SK-N-SH (cell line): Measurements from ENCODE around the gene TRIM7.

ENCODE experiments used
- MXI1 ChIP-seq: IDR thresholded peaks from 2 replicates; pipeline ENCODE4 v1.6.1; 2012; ENCODE audit warnings: mild to moderate bottlenecking, low read depth, low read length, improper control_type of control experiment
- POLR2AphosphoS5 ChIP-seq: IDR thresholded peaks from 2 replicates; pipeline ENCODE4 v1.6.1; 2012; ENCODE audit warnings: low read depth, low read length
- RAD21 ChIP-seq: IDR thresholded peaks from 2 replicates; pipeline ENCODE4 v1.6.1; 2012; ENCODE audit warnings: mild to moderate bottlenecking, low read length
- RFX5 ChIP-seq: IDR thresholded peaks from 2 replicates; pipeline ENCODE4 v1.6.1; 2012; ENCODE audit warnings: mild to moderate bottlenecking, improper control_type of control experiment, low read length
- RXRA ChIP-seq: IDR thresholded peaks from 2 replicates; pipeline ENCODE4 v1.4.0; 2012; ENCODE audit warnings: low read depth, mild to moderate bottlenecking, borderline replicate concordance
- SMC3 ChIP-seq: IDR thresholded peaks from 2 replicates; pipeline ENCODE4 v1.6.1; 2012; ENCODE audit warnings: low read depth, low read length, improper control_type of control experiment
- TAF1 ChIP-seq: IDR thresholded peaks from 2 replicates; pipeline ENCODE4 v1.6.1; 2012; ENCODE audit warnings: low read depth, mild to moderate bottlenecking, low read length, moderate library complexity, borderline replicate concordance
- TCF12 ChIP-seq: IDR thresholded peaks from 2 replicates; pipeline ENCODE4 v1.4.0; 2012
- USF1 ChIP-seq: IDR thresholded peaks from 2 replicates; pipeline ENCODE4 v1.4.0; 2012; ENCODE audit warnings: low read depth, borderline replicate concordance
- USF2 ChIP-seq: fragments of 150-350 bp; IDR thresholded peaks from 2 replicates; pipeline ENCODE4 v1.6.1; 2017; ENCODE audit warnings: antibody characterized with exemption, low read length, low read depth, borderline replicate concordance
- TF ChIP-seq, protein P1 (sequence below): fragments of 200-600 bp; sonication (generic); IDR thresholded peaks from 2 replicates; pipeline ENCODE4 v1.6.1; 2017; ENCODE audit warnings: antibody characterized with exemption, mild to moderate bottlenecking, moderate library complexity
- TF ChIP-seq, protein P2 (sequence below): IDR thresholded peaks from 2 replicates; pipeline ENCODE4 v1.6.1; 2012; ENCODE audit warnings: mild to moderate bottlenecking, low read depth, low read length, moderate library complexity

DNA sequence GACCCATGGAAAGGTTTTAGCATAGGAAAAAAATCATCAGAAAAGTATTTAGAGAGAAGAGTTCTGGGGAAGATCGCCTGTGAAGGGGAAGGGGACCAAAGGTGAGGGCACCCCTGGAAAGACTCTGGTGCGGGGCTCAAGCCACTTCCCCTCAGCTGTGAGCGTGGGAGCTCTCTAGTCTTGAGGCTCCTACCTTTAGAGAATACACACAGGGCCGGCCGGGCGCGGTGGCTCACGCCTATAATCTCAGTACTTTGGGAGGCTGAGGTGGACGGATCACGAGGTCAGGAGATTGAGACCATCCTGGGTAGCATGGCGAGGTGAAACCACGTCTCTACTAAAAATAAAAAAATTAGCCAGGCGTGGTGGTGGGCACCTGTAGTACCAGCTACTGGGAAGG is 25.0 kb upstream of the TRIM7 start:
- TF ChIP-seq POLR2AphosphoS5 (no peak), RAD21 (no peak), TCF12 (no peak), USF2 (no peak), RXRA (no peak), TAF1 (no peak), SMC3 (no peak), RFX5 (no peak), USF1 (no peak), MXI1 (no peak)
- TF ChIP-seq, protein P1, sequence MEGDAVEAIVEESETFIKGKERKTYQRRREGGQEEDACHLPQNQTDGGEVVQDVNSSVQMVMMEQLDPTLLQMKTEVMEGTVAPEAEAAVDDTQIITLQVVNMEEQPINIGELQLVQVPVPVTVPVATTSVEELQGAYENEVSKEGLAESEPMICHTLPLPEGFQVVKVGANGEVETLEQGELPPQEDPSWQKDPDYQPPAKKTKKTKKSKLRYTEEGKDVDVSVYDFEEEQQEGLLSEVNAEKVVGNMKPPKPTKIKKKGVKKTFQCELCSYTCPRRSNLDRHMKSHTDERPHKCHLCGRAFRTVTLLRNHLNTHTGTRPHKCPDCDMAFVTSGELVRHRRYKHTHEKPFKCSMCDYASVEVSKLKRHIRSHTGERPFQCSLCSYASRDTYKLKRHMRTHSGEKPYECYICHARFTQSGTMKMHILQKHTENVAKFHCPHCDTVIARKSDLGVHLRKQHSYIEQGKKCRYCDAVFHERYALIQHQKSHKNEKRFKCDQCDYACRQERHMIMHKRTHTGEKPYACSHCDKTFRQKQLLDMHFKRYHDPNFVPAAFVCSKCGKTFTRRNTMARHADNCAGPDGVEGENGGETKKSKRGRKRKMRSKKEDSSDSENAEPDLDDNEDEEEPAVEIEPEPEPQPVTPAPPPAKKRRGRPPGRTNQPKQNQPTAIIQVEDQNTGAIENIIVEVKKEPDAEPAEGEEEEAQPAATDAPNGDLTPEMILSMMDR, result no peak
- TF ChIP-seq, protein P2, sequence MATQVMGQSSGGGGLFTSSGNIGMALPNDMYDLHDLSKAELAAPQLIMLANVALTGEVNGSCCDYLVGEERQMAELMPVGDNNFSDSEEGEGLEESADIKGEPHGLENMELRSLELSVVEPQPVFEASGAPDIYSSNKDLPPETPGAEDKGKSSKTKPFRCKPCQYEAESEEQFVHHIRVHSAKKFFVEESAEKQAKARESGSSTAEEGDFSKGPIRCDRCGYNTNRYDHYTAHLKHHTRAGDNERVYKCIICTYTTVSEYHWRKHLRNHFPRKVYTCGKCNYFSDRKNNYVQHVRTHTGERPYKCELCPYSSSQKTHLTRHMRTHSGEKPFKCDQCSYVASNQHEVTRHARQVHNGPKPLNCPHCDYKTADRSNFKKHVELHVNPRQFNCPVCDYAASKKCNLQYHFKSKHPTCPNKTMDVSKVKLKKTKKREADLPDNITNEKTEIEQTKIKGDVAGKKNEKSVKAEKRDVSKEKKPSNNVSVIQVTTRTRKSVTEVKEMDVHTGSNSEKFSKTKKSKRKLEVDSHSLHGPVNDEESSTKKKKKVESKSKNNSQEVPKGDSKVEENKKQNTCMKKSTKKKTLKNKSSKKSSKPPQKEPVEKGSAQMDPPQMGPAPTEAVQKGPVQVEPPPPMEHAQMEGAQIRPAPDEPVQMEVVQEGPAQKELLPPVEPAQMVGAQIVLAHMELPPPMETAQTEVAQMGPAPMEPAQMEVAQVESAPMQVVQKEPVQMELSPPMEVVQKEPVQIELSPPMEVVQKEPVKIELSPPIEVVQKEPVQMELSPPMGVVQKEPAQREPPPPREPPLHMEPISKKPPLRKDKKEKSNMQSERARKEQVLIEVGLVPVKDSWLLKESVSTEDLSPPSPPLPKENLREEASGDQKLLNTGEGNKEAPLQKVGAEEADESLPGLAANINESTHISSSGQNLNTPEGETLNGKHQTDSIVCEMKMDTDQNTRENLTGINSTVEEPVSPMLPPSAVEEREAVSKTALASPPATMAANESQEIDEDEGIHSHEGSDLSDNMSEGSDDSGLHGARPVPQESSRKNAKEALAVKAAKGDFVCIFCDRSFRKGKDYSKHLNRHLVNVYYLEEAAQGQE, result no peak
